ENCODE data around the gene NDFIP2.

NDFIP2 gene

GRCh38 chr13:79602936-79603335, 122.0 kb downstream of the NDFIP2 start:
- Histone ChIP-seq H3K9ac (ENCODE audit: low read length) (no peak overlapping the region), H4K12ac (ENCODE audit: low read depth, low read length) (no peak overlapping the region), H3K27me3 (ENCODE audit: insufficient read depth, low read length) (no peaks in the 10 kb centered on the region), H4K8ac (ENCODE audit: low read depth, low read length) (no peak overlapping the region), H3K9me3 (ENCODE audit: insufficient read depth, low read depth, low read length) (no peaks in the 10 kb centered on the region), H3K18ac (ENCODE audit: low read length) (no peak overlapping the region), H3K4me3 (ENCODE audit: low read depth, low read length) (no peak overlapping the region), H4K91ac (ENCODE audit: low read depth, low read length) (no peak overlapping the region), H2BK12ac (ENCODE audit: low read length) (no peak overlapping the region), H3K4me1 (ENCODE audit: control insufficient read depth in 1 of 2, insufficient read depth in 2 of 2, low read length in 2 of 2) (no peaks in the 10 kb centered on the region), H3K36me3 (ENCODE audit: control insufficient read depth in 1 of 2, insufficient read depth in 2 of 2, low read length in 2 of 2) (no peaks in the 10 kb centered on the region), H2AK5ac (ENCODE audit: low read length) (no peak overlapping the region), H3K27ac (ENCODE audit: low read depth, low read length) (no peak overlapping the region), H3K4ac (ENCODE audit: low read depth, low read length) (no peak overlapping the region), H2BK5ac (ENCODE audit: low read depth, low read length, poor library complexity) (no peak overlapping the region), H2BK120ac (ENCODE audit: insufficient read depth, low read length, poor library complexity) (no peak overlapping the region), H2AFZ (ENCODE audit: insufficient read depth, low read length, poor library complexity) (no peak overlapping the region), H3K79me1 (ENCODE audit: low read length) (no peaks in the 10 kb centered on the region), H3K23ac (ENCODE audit: low read length) (no peak overlapping the region), H3K79me2 (ENCODE audit: control insufficient read depth, insufficient read depth, low read length, poor library complexity) (no peaks in the 10 kb centered on the region), H3K4me2 (ENCODE audit: low read length) (no peak overlapping the region), H3K14ac (ENCODE audit: low read length) (no peak overlapping the region)
- WGBS (ENCODE audit: extremely low coverage, insufficient coverage, insufficient read length) = no CpG with 5 or more reads among the region's 2 CpGs
- DNase-seq = no peak

GRCh38 chr13:79604752-79605151, 123.8 kb downstream of the NDFIP2 start:
- H3K9me3 ChIP-seq (ENCODE audit: insufficient read depth, low read depth, low read length) = no peaks in the 10 kb centered on the region
- no peaks in the 10 kb centered on the region for H3K79me2 ChIP-seq (ENCODE audit: control insufficient read depth, insufficient read depth, low read length, poor library complexity)
- DNase-seq = no peak
- H3K14ac ChIP-seq (ENCODE audit: low read length) = no peak overlapping the region
- H2BK5ac ChIP-seq (ENCODE audit: low read depth, low read length, poor library complexity) = no peak overlapping the region
- no peaks in the 10 kb centered on the region for H3K27me3 ChIP-seq (ENCODE audit: insufficient read depth, low read length)
- H3K79me1 ChIP-seq (ENCODE audit: low read length) = no peaks in the 10 kb centered on the region
- H4K91ac ChIP-seq (ENCODE audit: low read depth, low read length) = no peak overlapping the region
- H3K23ac ChIP-seq (ENCODE audit: low read length) = no peak overlapping the region
- H3K36me3 ChIP-seq (ENCODE audit: control insufficient read depth in 1 of 2, insufficient read depth in 2 of 2, low read length in 2 of 2) = no peaks in the 10 kb centered on the region
- H2AFZ ChIP-seq (ENCODE audit: insufficient read depth, low read length, poor library complexity) = no peak overlapping the region
- H3K4me2 ChIP-seq (ENCODE audit: low read length) = no peak overlapping the region
- no peak overlapping the region for H2AK5ac ChIP-seq (ENCODE audit: low read length)
- no CpG with 5 or more reads among the region's 2 CpGs for WGBS (ENCODE audit: extremely low coverage, insufficient coverage, insufficient read length)
- H3K4me3 ChIP-seq (ENCODE audit: low read depth, low read length) = no peak overlapping the region
- H3K18ac ChIP-seq (ENCODE audit: low read length) = no peak overlapping the region
- H3K27ac ChIP-seq (ENCODE audit: low read depth, low read length) = no peak overlapping the region
- H2BK12ac ChIP-seq (ENCODE audit: low read length) = no peak overlapping the region
- H4K8ac ChIP-seq (ENCODE audit: low read depth, low read length) = no peak overlapping the region
- H3K4me1 ChIP-seq (ENCODE audit: control insufficient read depth in 1 of 2, insufficient read depth in 2 of 2, low read length in 2 of 2) = no peaks in the 10 kb centered on the region
- no peak overlapping the region for H3K4ac ChIP-seq (ENCODE audit: low read depth, low read length)
- no peak overlapping the region for H3K9ac ChIP-seq (ENCODE audit: low read length)
- no peak overlapping the region for H4K12ac ChIP-seq (ENCODE audit: low read depth, low read length)
- H2BK120ac ChIP-seq (ENCODE audit: insufficient read depth, low read length, poor library complexity) = no peak overlapping the region
